ENCODE measurements around the gene ZNF576. TPM values are rescaled to one million over a fixed set of nuclear protein-coding genes. Genes with fewer than 3 reads are reported as not detected.
A peak's percentile ranks its signal among the peaks of the same experiment; 100 is the strongest.
"Not testable (repeated sequence)": the region's sequence is repeated elsewhere in the genome, so short reads cannot be mapped to it uniquely, and the experiment has no call there.

The ZNF576 gene
- 9.5 and 10.5 TPM in 2 replicates for total RNA-seq

GRCh38 chr19:43595999-43596841 is at the start of gene ZNF576, which contains the start of gene IRGQ:
TSS of gene ZNF576 (plus strand) at chr19:43596595. CDS start at chr19:43597109, 514 bp downstream.
TSS of gene IRGQ (minus strand) at chr19:43596134. CDS start at chr19:43595338, 796 bp downstream.
- H3K27me3 ChIP-seq (ENCODE audit: control insufficient read depth, insufficient read depth, low read length), result no peaks in the 10 kb centered on the region
- peak; percentile 93 for FAIRE-seq
- peak; percentile 99 for DNase-seq (ENCODE audit: low read depth)
- H3K36me3 ChIP-seq (ENCODE audit: control insufficient read depth, insufficient read depth, low read length), result peaks cover 27% of the 10 kb centered on the region
- H3K4me3 ChIP-seq (ENCODE audit: low read depth, low read length), result peak within 1 kb of the TSS; percentile 84
- TF ChIP-seq CTCF (IDR thresholded peaks at IDR 0.05; ENCODE audit: insufficient read depth, low read length, severe bottlenecking), result no peak

GRCh38 chr19:43547926-43548325 is 48.5 kb upstream of the ZNF576 start:
- peaks cover 23% of the 10 kb centered on the region for H3K36me3 ChIP-seq (ENCODE audit: control insufficient read depth, insufficient read depth, low read length)
- H3K27me3 ChIP-seq (ENCODE audit: control insufficient read depth, insufficient read depth, low read length); FAIRE-seq; DNase-seq (ENCODE audit: low read depth); H3K4me3 ChIP-seq (ENCODE audit: low read depth, low read length): not testable (repeated sequence)

GRCh38 chr19:43548706-43549105 is 47.7 kb upstream of the ZNF576 start:
- Histone ChIP-seq H3K4me3 (ENCODE audit: low read depth, low read length) (no peak overlapping the region), H3K27me3 (ENCODE audit: control insufficient read depth, insufficient read depth, low read length) (no peaks in the 10 kb centered on the region), H3K36me3 (ENCODE audit: control insufficient read depth, insufficient read depth, low read length) (peaks cover 25% of the 10 kb centered on the region)
- no peak for FAIRE-seq
- no peak for TF ChIP-seq CTCF (IDR thresholded peaks at IDR 0.05; ENCODE audit: insufficient read depth, low read length, severe bottlenecking)
- peak; percentile 9 for DNase-seq (ENCODE audit: low read depth)

- no peak overlapping the region for H3K4me3 ChIP-seq (ENCODE audit: low read depth, low read length)
- peaks cover 25% of the 10 kb centered on the region for H3K36me3 ChIP-seq (ENCODE audit: control insufficient read depth, insufficient read depth, low read length)
- DNase-seq (ENCODE audit: low read depth) (no peak), FAIRE-seq (peak; percentile 60)
- no peaks in the 10 kb centered on the region for H3K27me3 ChIP-seq (ENCODE audit: control insufficient read depth, insufficient read depth, low read length)
- TF ChIP-seq CTCF (IDR thresholded peaks at IDR 0.05; ENCODE audit: insufficient read depth, low read length, severe bottlenecking), result no peak
Measured at GRCh38 chr19:43551399-43552197, 44.8 kb upstream of the ZNF576 start.

GRCh38 chr19:43552198-43552450 is 44.3 kb upstream of the ZNF576 start:
- Histone ChIP-seq H3K4me3 (ENCODE audit: low read depth, low read length) (no peak overlapping the region), H3K27me3 (ENCODE audit: control insufficient read depth, insufficient read depth, low read length) (no peaks in the 10 kb centered on the region), H3K36me3 (ENCODE audit: control insufficient read depth, insufficient read depth, low read length) (peaks cover 24% of the 10 kb centered on the region)
- DNase-seq (ENCODE audit: low read depth) (no peak), FAIRE-seq (no peak)
- no peak for TF ChIP-seq CTCF (IDR thresholded peaks at IDR 0.05; ENCODE audit: insufficient read depth, low read length, severe bottlenecking)

GRCh38 chr19:43552616-43553015 is 43.8 kb upstream of the ZNF576 start:
- no peak for TF ChIP-seq CTCF (IDR thresholded peaks at IDR 0.05; ENCODE audit: insufficient read depth, low read length, severe bottlenecking)
- FAIRE-seq, result no peak
- no peak for DNase-seq (ENCODE audit: low read depth)
- Histone ChIP-seq H3K36me3 (ENCODE audit: control insufficient read depth, insufficient read depth, low read length) (peaks cover 24% of the 10 kb centered on the region), H3K4me3 (ENCODE audit: low read depth, low read length) (no peak overlapping the region), H3K27me3 (ENCODE audit: control insufficient read depth, insufficient read depth, low read length) (no peaks in the 10 kb centered on the region)
